B cell (primary cell): ENCODE results near the gene HES4. TPM values are rescaled to one million over a fixed set of nuclear protein-coding genes. Genes with fewer than 3 reads are reported as not detected.
A peak's percentile ranks its signal among the peaks of the same experiment; 100 is the strongest.

Source experiments
- ATAC-seq: fragments of 200-7000 bp; cut with Tn5 transposase; one replicate; pipeline ENCODE4 v1.10.0; 2021; ENCODE audit warnings: low read depth, mild to moderate bottlenecking, moderate number of reproducible peaks, moderate library complexity
- CTCF ChIA-PET: fragments of 350-600 bp; sonication (Branson Sonifier 250); formaldehyde crosslinking; loops from one replicate; lab custom pipeline; 2021; ENCODE audit warnings: antibody characterized with exemption, inconsistent platforms; lab: Charles Lee
- POLR2A ChIA-PET: fragments of 350-600 bp; sonication (Branson Sonifier 250); formaldehyde crosslinking; loops from one replicate; lab custom pipeline; 2021; ENCODE audit warnings: antibody characterized with exemption; lab: Charles Lee
- DNase-seq: peaks from one replicate; pipeline ENCODE4 v3.0.0; 2013
- H2AFZ ChIP-seq: 2 replicates; pipeline ENCODE4 v1.6.1; 2012; ENCODE audit warnings: mild to moderate bottlenecking, low read depth, low read length; ENCODE audit not compliant: insufficient read depth, poor library complexity, severe bottlenecking
- H3K27ac ChIP-seq, 2 donors: 1 replicate in 1 of 2; 2 replicates in 1 of 2; pipeline ENCODE4 v1.5.1; 2012 to 2013; ENCODE audit warnings: low read length in 2 of 2, mild to moderate bottlenecking in 2 of 2, moderate library complexity in 1 of 2
- H3K27me3 ChIP-seq, 4 experiments: fragments of 200-600 bp in 1 of 4; sonication (generic) in 1 of 4; replicated peaks in 1 of 4; 1 replicate in 2 of 4; 2 replicates in 2 of 4; pipeline versions ENCODE4 v1.6.1 to v1.7.0; 2013 to 2016; ENCODE audit warnings: low read length in 3 of 4, mild to moderate bottlenecking in 2 of 4, mixed read lengths in 1 of 4, moderate library complexity in 1 of 4; ENCODE audit not compliant: insufficient read depth in 4 of 4, control insufficient read depth in 3 of 4; ENCODE audit errors: control extremely low read depth in 1 of 4
- H3K36me3 ChIP-seq, 2 experiments: replicated peaks in 1 of 2; 1 replicate in 1 of 2; 2 replicates in 1 of 2; pipeline versions ENCODE4 v1.6.1 to v1.7.1; 2013; ENCODE audit warnings: low read length in 1 of 2; ENCODE audit not compliant: insufficient read depth in 2 of 2, control insufficient read depth in 1 of 2; ENCODE audit errors: control extremely low read depth in 1 of 2, extremely low read depth in 1 of 2
- H3K4me1 ChIP-seq, 2 donors: fragments of 200-600 bp in 1 of 2; sonication (generic) in 1 of 2; 1 replicate in 1 of 2; 2 replicates in 1 of 2; pipeline versions ENCODE4 v1.5.1 to v1.6.1; 2013 to 2017; ENCODE audit warnings: low read length in 2 of 2; ENCODE audit not compliant: control insufficient read depth in 2 of 2, insufficient read depth in 2 of 2
- H3K4me2 ChIP-seq: replicated peaks from 2 replicates; pipeline ENCODE3; 2012; ENCODE audit warnings: mild to moderate bottlenecking, low read depth, low read length; ENCODE audit not compliant: poor library complexity, severe bottlenecking
- H3K4me3 ChIP-seq, 5 experiments: fragments of 200-600 bp in 1 of 5; sonication (generic) in 1 of 5; 1 replicate in 3 of 5; 2 replicates in 2 of 5; pipeline versions ENCODE4 v1.5.1 to v1.7.0; 2011 to 2016; ENCODE audit warnings: low read length in 4 of 5, mild to moderate bottlenecking in 4 of 5, low read depth in 2 of 5, control low read depth in 1 of 5, moderate library complexity in 1 of 5; ENCODE audit not compliant: insufficient read depth in 1 of 5; ENCODE audit errors: control extremely low read depth in 1 of 5, extremely low read depth in 1 of 5
- H3K79me2 ChIP-seq: fragments of 200-600 bp; sonication (generic); one replicate; pipeline ENCODE4 v1.6.0; 2016; ENCODE audit warnings: low read length; ENCODE audit not compliant: control insufficient read depth, insufficient read depth
- H3K9ac ChIP-seq: fragments of 200-600 bp; sonication (generic); 2 replicates; pipeline ENCODE4 v1.6.1; 2017; ENCODE audit warnings: mild to moderate bottlenecking, low read length, moderate library complexity
- H3K9me3 ChIP-seq, 3 donors: one replicate each; pipeline versions ENCODE4 v1.6.1 to v1.7.1; 2013; ENCODE audit warnings: low read length in 2 of 3; ENCODE audit not compliant: control insufficient read depth in 2 of 3, insufficient read depth in 1 of 3; ENCODE audit errors: control extremely low read depth in 1 of 3
- H4K20me1 ChIP-seq: 2 replicates; pipeline ENCODE4 v1.6.0; 2012; ENCODE audit warnings: mild to moderate bottlenecking, low read length; ENCODE audit not compliant: insufficient read depth, control insufficient read depth, poor library complexity, severe bottlenecking
- H3K27ac Mint-ChIP-seq: one replicate; pipeline ENCODE4 v1.8.0; 2021; ENCODE audit warnings: mixed read lengths
- H3K27me3 Mint-ChIP-seq: one replicate; pipeline ENCODE4 v1.8.0; 2021; ENCODE audit warnings: mixed read lengths
- H3K4me1 Mint-ChIP-seq: one replicate; pipeline ENCODE4 v1.8.0; 2021; ENCODE audit warnings: mixed read lengths
- H3K4me3 Mint-ChIP-seq: one replicate; pipeline ENCODE4 v1.8.0; 2021; ENCODE audit warnings: mixed read lengths
- H3K9me3 Mint-ChIP-seq: one replicate; pipeline ENCODE4 v1.8.0; 2022; ENCODE audit warnings: mixed read lengths; ENCODE audit not compliant: insufficient read depth
- EZH2 ChIP-seq: IDR thresholded peaks from 2 replicates; pipeline ENCODE4 v1.6.1; 2012; ENCODE audit warnings: borderline replicate concordance, low read depth, mild to moderate bottlenecking, moderate library complexity, low read length; ENCODE audit not compliant: insufficient read depth, poor library complexity, severe bottlenecking
- WGBS: methylation state at CpG from one replicate; pipeline ENCODE4 v1.1.5; 2013; ENCODE audit warnings: missing lambda C conversion rate; ENCODE audit not compliant: insufficient coverage; 5-methylcytosine and 5-hydroxymethylcytosine counted together
- intact Hi-C: fragments of 100-400 bp; cut with micrococcal nuclease; formaldehyde crosslinking; loops from one replicate; pipeline ENCODE4 v1.10.0; 2022
- polyA plus RNA-seq: library from polyadenylated mRNA; depleted of rRNA; stranded (reverse); fragments of >200 nt; gene quantifications from 2 replicates; pipeline ENCODE4 v1.2.3, GENCODE V29; 2012
- total RNA-seq, 2 donors: library from RNA; stranded (reverse); fragments of 120-200 nt in 1 of 2; gene quantifications; 1 replicate in 1 of 2; 2 replicates in 1 of 2; pipeline versions ENCODE4 v1.2.3 to v1.2.4, GENCODE V29; 2013 to 2022
- TF ChIP-seq, protein P1 (sequence below): fragments of 200-600 bp; IDR thresholded peaks from one replicate; pipeline ENCODE4 v1.8.0; 2022; ENCODE audit warnings: antibody characterized with exemption, mild to moderate bottlenecking

HES4 gene
- total and polyA plus RNA-seq, 2 donors (not counting 1 experiment from before 2014, with no cell fraction given) = 3.2 to 4.5 TPM

DNA sequence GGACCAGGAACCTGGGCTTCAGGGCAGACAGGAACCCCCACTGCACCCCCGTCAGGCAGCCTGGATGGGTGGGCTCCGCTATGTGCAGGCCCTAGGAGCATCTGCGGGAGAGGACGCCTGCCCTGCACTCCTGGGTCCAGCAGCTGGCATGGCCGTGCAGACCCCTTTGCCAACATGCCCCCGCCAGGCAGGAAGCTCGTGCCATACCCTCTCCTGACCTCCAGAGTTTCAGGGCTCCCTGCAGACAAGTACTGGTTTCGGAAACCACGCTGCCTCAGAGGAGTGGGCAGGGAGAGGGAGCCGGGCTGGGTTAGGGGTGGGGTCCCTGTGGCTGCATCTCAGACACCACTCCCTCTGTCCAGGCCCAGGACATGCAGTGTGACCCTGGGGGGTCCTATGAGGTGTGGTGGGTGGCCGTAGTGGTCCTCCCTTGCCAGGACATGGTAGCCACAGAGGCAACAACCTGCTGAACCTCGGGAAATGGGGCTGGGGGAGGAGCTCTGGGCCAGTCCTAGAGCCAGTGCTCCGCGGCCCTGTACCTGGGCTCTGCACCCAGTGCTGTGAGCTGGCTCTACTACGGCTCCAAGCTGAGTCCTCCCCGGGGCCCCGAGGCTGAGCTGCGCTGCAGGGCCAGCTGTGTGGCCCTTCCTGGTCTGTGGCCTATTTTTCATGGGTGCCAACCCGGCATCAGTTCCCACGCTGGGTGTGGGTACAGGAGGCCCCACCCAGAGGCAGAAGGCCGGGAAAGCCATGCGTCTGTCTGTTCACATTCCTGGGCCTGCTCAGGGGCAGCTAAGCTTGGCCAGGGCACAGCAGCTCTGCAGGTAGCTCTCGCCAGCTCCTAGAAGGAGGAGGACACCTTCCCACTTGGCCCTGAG, 32.2 kb downstream of the HES4 start:
- CTCF ChIA-PET = interaction anchor here (1.9 kb wide), 1 partner anchor 16 kb away, joined by 9 read pairs; no protein-coding TSS in a partner anchor
- H2AFZ ChIP-seq = no peak overlapping the region

More for the DNA sequence above, 32.2 kb downstream of the HES4 start:
- peak overlapping the region; percentile 17 for H3K4me3 Mint-ChIP-seq
- no peaks in the 10 kb centered on the region for H3K9me3 Mint-ChIP-seq
- WGBS = 81% methylated on average over 23 of the region's 23 CpGs
- H3K4me1 Mint-ChIP-seq = peaks cover 4% of the 10 kb centered on the region
- peaks cover 13% of the 10 kb centered on the region for H3K27me3 Mint-ChIP-seq
- intact Hi-C loops = no loop called here
- Histone ChIP-seq H3K27me3 (peaks cover 0 to 48% (median 12%) of the 10 kb centered on the region in 4 experiments), H3K9ac (peak overlapping the region; percentile 77), H3K36me3 (no peaks in the 10 kb centered on the region), H3K79me2 (no peaks in the 10 kb centered on the region), H3K9me3 (peaks cover 0 to 6% (median 0%) of the 10 kb centered on the region in 3 donors), H3K4me2 (peak overlapping the region; percentile 99), H3K4me1 (peaks cover 13 to 16% of the 10 kb centered on the region in 2 donors), H4K20me1 (no peaks in the 10 kb centered on the region), H3K27ac (no peak overlapping the region), H3K4me3 (no peak overlapping the region)
- no peak for TF ChIP-seq EZH2
- TF ChIP-seq, protein P1, sequence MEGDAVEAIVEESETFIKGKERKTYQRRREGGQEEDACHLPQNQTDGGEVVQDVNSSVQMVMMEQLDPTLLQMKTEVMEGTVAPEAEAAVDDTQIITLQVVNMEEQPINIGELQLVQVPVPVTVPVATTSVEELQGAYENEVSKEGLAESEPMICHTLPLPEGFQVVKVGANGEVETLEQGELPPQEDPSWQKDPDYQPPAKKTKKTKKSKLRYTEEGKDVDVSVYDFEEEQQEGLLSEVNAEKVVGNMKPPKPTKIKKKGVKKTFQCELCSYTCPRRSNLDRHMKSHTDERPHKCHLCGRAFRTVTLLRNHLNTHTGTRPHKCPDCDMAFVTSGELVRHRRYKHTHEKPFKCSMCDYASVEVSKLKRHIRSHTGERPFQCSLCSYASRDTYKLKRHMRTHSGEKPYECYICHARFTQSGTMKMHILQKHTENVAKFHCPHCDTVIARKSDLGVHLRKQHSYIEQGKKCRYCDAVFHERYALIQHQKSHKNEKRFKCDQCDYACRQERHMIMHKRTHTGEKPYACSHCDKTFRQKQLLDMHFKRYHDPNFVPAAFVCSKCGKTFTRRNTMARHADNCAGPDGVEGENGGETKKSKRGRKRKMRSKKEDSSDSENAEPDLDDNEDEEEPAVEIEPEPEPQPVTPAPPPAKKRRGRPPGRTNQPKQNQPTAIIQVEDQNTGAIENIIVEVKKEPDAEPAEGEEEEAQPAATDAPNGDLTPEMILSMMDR = no peak
- no peak for ATAC-seq
- no peak overlapping the region for H3K27ac Mint-ChIP-seq
- POLR2A ChIA-PET = no interaction called here
- DNase-seq = no peak
